ENCODE results near the gene RAB3B.

The RAB3B gene

DNA sequence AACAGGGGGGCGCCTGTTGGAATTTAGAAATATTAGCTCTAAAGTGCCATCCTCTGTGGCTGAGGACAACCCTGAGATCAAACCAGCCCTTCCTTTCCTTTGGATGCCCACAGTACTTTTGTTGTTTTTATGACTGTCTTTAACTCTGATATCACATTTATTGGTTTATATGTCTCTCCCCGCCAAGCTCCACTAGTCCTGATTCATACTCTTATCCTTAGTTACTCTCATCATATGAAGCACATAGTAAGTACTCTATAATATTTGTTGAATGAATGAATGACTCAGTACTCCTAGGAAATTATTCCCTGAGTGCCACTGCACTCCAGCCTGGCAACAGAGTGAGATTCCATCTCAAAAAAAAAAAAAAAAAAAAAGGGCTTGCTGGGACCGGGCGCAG lies 89.3 kb downstream of the RAB3B start:
- TF ChIP-seq POLR2AphosphoS5 (IDR thresholded peaks at IDR 0.05; ENCODE audit: low read depth, low read length) (no peak), SIN3A (IDR thresholded peaks at IDR 0.05; ENCODE audit: borderline replicate concordance, insufficient read depth, low read length) (no peak), TAF1 (IDR thresholded peaks at IDR 0.05; ENCODE audit: borderline replicate concordance, insufficient read depth, low read length) (no peak), FOXP2 (optimal IDR thresholded peaks at IDR 0.05; ENCODE audit: borderline replicate concordance, extremely low read depth, extremely low read length, insufficient read depth) (no peak)
- TF ChIP-seq, protein P1, sequence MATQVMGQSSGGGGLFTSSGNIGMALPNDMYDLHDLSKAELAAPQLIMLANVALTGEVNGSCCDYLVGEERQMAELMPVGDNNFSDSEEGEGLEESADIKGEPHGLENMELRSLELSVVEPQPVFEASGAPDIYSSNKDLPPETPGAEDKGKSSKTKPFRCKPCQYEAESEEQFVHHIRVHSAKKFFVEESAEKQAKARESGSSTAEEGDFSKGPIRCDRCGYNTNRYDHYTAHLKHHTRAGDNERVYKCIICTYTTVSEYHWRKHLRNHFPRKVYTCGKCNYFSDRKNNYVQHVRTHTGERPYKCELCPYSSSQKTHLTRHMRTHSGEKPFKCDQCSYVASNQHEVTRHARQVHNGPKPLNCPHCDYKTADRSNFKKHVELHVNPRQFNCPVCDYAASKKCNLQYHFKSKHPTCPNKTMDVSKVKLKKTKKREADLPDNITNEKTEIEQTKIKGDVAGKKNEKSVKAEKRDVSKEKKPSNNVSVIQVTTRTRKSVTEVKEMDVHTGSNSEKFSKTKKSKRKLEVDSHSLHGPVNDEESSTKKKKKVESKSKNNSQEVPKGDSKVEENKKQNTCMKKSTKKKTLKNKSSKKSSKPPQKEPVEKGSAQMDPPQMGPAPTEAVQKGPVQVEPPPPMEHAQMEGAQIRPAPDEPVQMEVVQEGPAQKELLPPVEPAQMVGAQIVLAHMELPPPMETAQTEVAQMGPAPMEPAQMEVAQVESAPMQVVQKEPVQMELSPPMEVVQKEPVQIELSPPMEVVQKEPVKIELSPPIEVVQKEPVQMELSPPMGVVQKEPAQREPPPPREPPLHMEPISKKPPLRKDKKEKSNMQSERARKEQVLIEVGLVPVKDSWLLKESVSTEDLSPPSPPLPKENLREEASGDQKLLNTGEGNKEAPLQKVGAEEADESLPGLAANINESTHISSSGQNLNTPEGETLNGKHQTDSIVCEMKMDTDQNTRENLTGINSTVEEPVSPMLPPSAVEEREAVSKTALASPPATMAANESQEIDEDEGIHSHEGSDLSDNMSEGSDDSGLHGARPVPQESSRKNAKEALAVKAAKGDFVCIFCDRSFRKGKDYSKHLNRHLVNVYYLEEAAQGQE (IDR thresholded peaks at IDR 0.05; ENCODE audit: insufficient read depth in 1 of 2, low read depth in 2 of 2, low read length in 2 of 2): no peak

DNA sequence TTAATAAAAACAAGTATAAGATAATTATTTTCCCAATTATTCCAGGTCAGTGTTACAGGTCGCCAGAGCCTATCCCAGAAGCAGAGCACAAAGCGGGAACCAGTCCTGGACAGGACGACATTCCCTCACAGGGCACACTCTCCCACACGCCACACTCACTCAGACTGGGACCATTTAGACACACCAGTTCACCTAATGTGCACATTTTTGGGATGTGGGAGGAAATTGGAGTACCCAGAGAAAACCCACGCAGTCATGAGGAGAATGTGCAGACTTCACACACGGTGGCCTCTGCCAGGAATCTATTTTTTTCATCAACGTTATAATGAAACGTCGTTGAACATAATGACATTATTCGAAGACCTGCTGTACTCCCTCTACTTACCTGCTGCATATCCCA lies 91.5 kb downstream of the RAB3B start:
- no peak for TF ChIP-seq SIN3A (IDR thresholded peaks at IDR 0.05; ENCODE audit: borderline replicate concordance, insufficient read depth, low read length)
- no peak for TF ChIP-seq POLR2AphosphoS5 (IDR thresholded peaks at IDR 0.05; ENCODE audit: low read depth, low read length)
- no peak for TF ChIP-seq TAF1 (IDR thresholded peaks at IDR 0.05; ENCODE audit: borderline replicate concordance, insufficient read depth, low read length)
- no peak for TF ChIP-seq FOXP2 (optimal IDR thresholded peaks at IDR 0.05; ENCODE audit: borderline replicate concordance, extremely low read depth, extremely low read length, insufficient read depth)
- TF ChIP-seq, protein P1 (IDR thresholded peaks at IDR 0.05; ENCODE audit: insufficient read depth in 1 of 2, low read depth in 2 of 2, low read length in 2 of 2): no peak

DNA sequence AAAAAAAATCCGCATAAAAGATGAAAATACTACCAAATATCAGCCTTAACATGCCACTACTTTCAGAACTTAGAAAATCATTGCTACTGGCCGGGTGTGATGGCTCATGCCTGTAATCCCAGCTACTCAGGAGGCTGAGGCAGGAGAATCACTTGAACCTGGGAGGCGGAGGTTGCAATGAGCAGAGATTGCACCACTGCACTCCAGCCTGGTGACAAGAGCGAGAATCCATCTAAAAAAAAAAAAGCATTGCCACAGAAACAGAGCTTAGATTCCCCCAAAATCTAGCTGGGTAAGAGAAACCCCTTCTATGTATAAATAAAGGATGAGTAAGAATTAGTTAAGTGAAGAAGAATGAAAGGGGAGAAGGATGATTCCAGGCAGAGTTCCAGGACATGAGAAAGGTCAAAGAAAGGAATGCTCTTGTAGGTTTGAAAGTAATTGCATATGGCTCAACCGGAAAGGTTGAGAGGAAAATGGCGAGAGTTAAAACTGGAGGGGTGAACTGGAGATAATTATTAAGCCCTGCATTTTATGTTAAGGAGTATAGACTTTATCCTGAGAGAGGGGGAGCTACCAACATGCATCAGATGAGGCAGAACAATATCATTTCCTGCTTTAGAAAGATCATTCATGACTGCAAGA lies 92.3 kb downstream of the RAB3B start:
- TF ChIP-seq FOXP2 (optimal IDR thresholded peaks at IDR 0.05; ENCODE audit: borderline replicate concordance, extremely low read depth, extremely low read length, insufficient read depth) (no peak), POLR2AphosphoS5 (IDR thresholded peaks at IDR 0.05; ENCODE audit: low read depth, low read length) (no peak), SIN3A (IDR thresholded peaks at IDR 0.05; ENCODE audit: borderline replicate concordance, insufficient read depth, low read length) (no peak), TAF1 (IDR thresholded peaks at IDR 0.05; ENCODE audit: borderline replicate concordance, insufficient read depth, low read length) (no peak)
- TF ChIP-seq, protein P1 (IDR thresholded peaks at IDR 0.05; ENCODE audit: insufficient read depth in 1 of 2, low read depth in 2 of 2, low read length in 2 of 2): no peak

DNA sequence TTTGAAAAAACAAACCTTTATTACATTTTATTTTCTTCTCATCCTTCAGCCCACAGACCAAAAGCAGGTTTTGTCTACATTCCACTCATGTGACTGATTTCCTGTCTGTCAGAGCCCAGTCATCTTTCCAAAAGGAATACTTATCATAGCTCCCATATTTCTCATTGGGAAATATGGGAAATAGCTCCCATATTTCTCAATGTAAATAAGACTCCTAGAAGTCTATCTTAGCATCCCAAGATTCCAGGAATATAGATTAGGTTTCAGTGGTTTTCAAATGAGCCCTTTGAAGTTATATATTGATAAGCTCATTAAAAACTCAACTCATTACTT lies 92.8 kb downstream of the RAB3B start:
- TF ChIP-seq POLR2AphosphoS5 (IDR thresholded peaks at IDR 0.05; ENCODE audit: low read depth, low read length): no peak
- TF ChIP-seq TAF1 (IDR thresholded peaks at IDR 0.05; ENCODE audit: borderline replicate concordance, insufficient read depth, low read length): no peak
- TF ChIP-seq, protein P1 (IDR thresholded peaks at IDR 0.05; ENCODE audit: insufficient read depth in 1 of 2, low read depth in 2 of 2, low read length in 2 of 2): no peak
- TF ChIP-seq SIN3A (IDR thresholded peaks at IDR 0.05; ENCODE audit: borderline replicate concordance, insufficient read depth, low read length): no peak

All from PFSK-1 (cell line).